Measurements from ENCODE around the gene ADGRV1. TPM values are rescaled to one million over a fixed set of nuclear protein-coding genes. Genes with fewer than 3 reads are reported as not detected.

The ADGRV1 gene
- total RNA-seq, 1 donor from 2014 or later: 0.13 TPM

DNA sequence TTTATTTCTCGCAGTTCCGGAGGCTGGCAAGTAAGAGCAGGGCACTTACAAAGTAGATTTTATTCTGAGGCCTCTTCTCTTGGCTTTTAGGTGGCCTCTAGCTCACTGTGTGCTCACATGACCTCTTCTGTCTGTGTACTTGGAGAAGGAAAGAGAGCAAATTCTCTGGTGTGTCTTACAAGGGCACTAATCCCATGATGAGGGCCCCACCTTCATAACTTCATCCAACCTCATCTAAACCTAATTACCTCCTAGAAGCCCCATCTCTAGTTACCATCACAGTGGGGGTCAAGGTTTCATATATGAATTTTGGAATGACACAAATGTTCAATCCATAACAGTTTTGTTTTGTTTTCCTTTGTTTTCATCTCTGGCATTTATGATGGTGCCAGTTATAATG lies 376.1 kb downstream of the ADGRV1 start:
- CTCF ChIA-PET: no interaction called here
- peaks cover 2% of the 10 kb centered on the region for H3K9me3 Mint-ChIP-seq
- POLR2A ChIA-PET: no interaction called here
- intact Hi-C loops (cut with micrococcal nuclease): loop anchor here (10.0 kb wide), 1 partner anchor 150 kb away; no protein-coding TSS in a partner anchor
- no peak for DNase-seq
- H3K27me3 Mint-ChIP-seq: no peaks in the 10 kb centered on the region
- H3K36me3 Mint-ChIP-seq (ENCODE audit: low read depth): no peaks in the 10 kb centered on the region
- no peak for ATAC-seq (ENCODE audit: low read depth)
- no peaks in the 10 kb centered on the region for H3K4me1 Mint-ChIP-seq
- TF ChIP-seq, protein P1, sequence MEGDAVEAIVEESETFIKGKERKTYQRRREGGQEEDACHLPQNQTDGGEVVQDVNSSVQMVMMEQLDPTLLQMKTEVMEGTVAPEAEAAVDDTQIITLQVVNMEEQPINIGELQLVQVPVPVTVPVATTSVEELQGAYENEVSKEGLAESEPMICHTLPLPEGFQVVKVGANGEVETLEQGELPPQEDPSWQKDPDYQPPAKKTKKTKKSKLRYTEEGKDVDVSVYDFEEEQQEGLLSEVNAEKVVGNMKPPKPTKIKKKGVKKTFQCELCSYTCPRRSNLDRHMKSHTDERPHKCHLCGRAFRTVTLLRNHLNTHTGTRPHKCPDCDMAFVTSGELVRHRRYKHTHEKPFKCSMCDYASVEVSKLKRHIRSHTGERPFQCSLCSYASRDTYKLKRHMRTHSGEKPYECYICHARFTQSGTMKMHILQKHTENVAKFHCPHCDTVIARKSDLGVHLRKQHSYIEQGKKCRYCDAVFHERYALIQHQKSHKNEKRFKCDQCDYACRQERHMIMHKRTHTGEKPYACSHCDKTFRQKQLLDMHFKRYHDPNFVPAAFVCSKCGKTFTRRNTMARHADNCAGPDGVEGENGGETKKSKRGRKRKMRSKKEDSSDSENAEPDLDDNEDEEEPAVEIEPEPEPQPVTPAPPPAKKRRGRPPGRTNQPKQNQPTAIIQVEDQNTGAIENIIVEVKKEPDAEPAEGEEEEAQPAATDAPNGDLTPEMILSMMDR (IDR thresholded peaks at IDR 0.05): no peak
- no peak overlapping the region for H3K4me3 Mint-ChIP-seq
- H3K27ac Mint-ChIP-seq: no peak overlapping the region

DNA sequence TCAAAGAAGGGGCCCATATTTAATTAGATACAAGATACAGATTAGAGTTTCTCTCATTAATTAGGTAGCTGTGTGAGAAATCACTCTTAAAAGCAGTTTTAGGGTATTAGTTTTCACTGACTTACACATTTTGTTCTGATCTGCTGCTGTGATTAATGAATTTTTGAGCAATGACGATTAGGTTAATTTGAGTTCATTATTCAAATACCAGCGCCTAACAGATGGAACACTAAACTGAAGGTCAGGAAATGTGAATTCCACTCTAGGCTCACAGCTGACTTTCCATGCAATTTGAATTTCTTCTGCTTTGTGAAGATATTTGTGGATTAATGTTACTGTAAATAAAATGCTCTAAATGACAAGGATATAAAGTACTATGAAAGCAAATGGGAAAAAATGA lies 380.6 kb downstream of the ADGRV1 start:
- DNase-seq (no peak), ATAC-seq (ENCODE audit: low read depth) (no peak)
- TF ChIP-seq, protein P1 (IDR thresholded peaks at IDR 0.05): no peak
- ChIA-PET CTCF (no interaction called here), POLR2A (no interaction called here)
- H3K36me3 Mint-ChIP-seq (ENCODE audit: low read depth): no peaks in the 10 kb centered on the region
- H3K9me3 Mint-ChIP-seq: peaks cover 2% of the 10 kb centered on the region
- no peak overlapping the region for H3K27ac Mint-ChIP-seq
- H3K27me3 Mint-ChIP-seq: no peaks in the 10 kb centered on the region
- intact Hi-C loops (cut with micrococcal nuclease): loop anchor here (10.0 kb wide), 1 partner anchor 146 kb away; no protein-coding TSS in a partner anchor
- H3K4me3 Mint-ChIP-seq: no peak overlapping the region
- H3K4me1 Mint-ChIP-seq: peaks cover 2% of the 10 kb centered on the region

- CTCF ChIA-PET: interaction anchor here (0.6 kb wide), 1 partner anchor 443 kb away, joined by 3 read pairs; the partner anchor contains the start of gene ARRDC3
These were observed 381.8 kb downstream of the ADGRV1 start for GRCh38 chr5:90940227-90940995.

GRCh38 chr5:90941002-90941720 lies 382.6 kb downstream of the ADGRV1 start:
- CTCF ChIA-PET: interaction anchor here (0.6 to 2.0 kb wide), 2 partner anchors 9 to 442 kb away, joined by 3 to 8 read pairs; partner anchors contain the start of gene ARRDC3
- Mint-ChIP-seq H3K36me3 (ENCODE audit: low read depth) (no peaks in the 10 kb centered on the region), H3K27me3 (no peaks in the 10 kb centered on the region), H3K4me3 (no peak overlapping the region), H3K27ac (no peak overlapping the region), H3K9me3 (no peaks in the 10 kb centered on the region), H3K4me1 (peaks cover 2% of the 10 kb centered on the region)
- DNase-seq (no peak), ATAC-seq (ENCODE audit: low read depth) (no peak)
- TF ChIP-seq, protein P1 (IDR thresholded peaks at IDR 0.05): no peak
- POLR2A ChIA-PET: no interaction called here
- intact Hi-C loops (cut with micrococcal nuclease): no loop called here

More at GRCh38 chr5:90940227-90940995, 381.8 kb downstream of the ADGRV1 start:
- Mint-ChIP-seq H3K27ac (no peak overlapping the region), H3K4me3 (no peak overlapping the region), H3K9me3 (no peaks in the 10 kb centered on the region), H3K36me3 (ENCODE audit: low read depth) (no peaks in the 10 kb centered on the region), H3K27me3 (no peaks in the 10 kb centered on the region), H3K4me1 (peaks cover 2% of the 10 kb centered on the region)
- DNase-seq (no peak), ATAC-seq (ENCODE audit: low read depth) (peak; percentile 70)
- intact Hi-C loops (cut with micrococcal nuclease): no loop called here
- POLR2A ChIA-PET: no interaction called here
- TF ChIP-seq, protein P1 (IDR thresholded peaks at IDR 0.05): no peak

DNA sequence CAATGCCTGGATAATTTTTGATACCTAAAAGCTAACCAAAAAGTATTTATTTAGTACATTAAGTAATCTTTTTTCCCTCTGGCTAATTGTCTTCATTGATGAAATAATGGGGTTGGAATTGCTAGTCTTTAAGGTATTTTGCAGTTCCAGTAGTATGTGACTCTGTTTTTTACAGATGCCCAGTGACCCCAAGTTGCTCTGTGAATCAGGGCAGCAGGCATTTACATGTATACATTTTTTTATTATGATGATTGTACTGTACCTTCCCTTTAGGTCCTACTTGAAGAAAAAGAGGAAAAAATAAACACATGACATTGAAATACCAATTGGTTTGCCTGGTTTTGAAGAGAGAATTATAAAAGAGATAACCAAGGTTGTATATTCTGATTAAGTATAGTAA lies 385.5 kb downstream of the ADGRV1 start:
- no peak overlapping the region for H3K27ac Mint-ChIP-seq
- H3K9me3 Mint-ChIP-seq: no peaks in the 10 kb centered on the region
- CTCF ChIA-PET: no interaction called here

More for the DNA sequence above, 385.5 kb downstream of the ADGRV1 start:
- TF ChIP-seq, protein P1 (IDR thresholded peaks at IDR 0.05): no peak
- peaks cover 2% of the 10 kb centered on the region for H3K4me1 Mint-ChIP-seq
- no peak for DNase-seq
- POLR2A ChIA-PET: no interaction called here
- no peak for ATAC-seq (ENCODE audit: low read depth)
- H3K4me3 Mint-ChIP-seq: no peak overlapping the region
- peaks cover 2% of the 10 kb centered on the region for H3K27me3 Mint-ChIP-seq
- intact Hi-C loops (cut with micrococcal nuclease): no loop called here
- H3K36me3 Mint-ChIP-seq (ENCODE audit: low read depth): no peaks in the 10 kb centered on the region

Data from activated B cell treated with CpG ODN at 0.5 μM for 24 hours (primary cell).